CD8-positive, alpha-beta memory T cell (primary cell): Measurements from ENCODE around the gene CDH23. TPM values are rescaled to one million over a fixed set of nuclear protein-coding genes. Genes with fewer than 3 reads are reported as not detected.

ENCODE experiments used
- CTCF ChIA-PET: fragments of 350-600 bp; sonication (Branson Sonifier 250); formaldehyde crosslinking; loops from one replicate; lab custom pipeline; 2021; ENCODE audit warnings: antibody characterized with exemption; lab: Charles Lee
- POLR2A ChIA-PET: fragments of 350-600 bp; sonication (Branson Sonifier 250); formaldehyde crosslinking; loops from one replicate; lab custom pipeline; 2021; ENCODE audit warnings: antibody characterized with exemption; lab: Charles Lee
- DNase-seq, 5 donors: peaks; one replicate each; pipeline versions ENCODE4 v3.0.0 to v3.0.0-alpha.2; 2020 to 2022; ENCODE audit warnings: mixed read lengths in 1 of 5
- H3K27ac ChIP-seq: one replicate; pipeline ENCODE4 v1.7.0; 2013; ENCODE audit warnings: low read depth, mild to moderate bottlenecking, low read length, moderate library complexity
- H3K27me3 ChIP-seq: 2 replicates; pipeline ENCODE4 v1.7.0; 2013; ENCODE audit warnings: low read length, mild to moderate bottlenecking; ENCODE audit not compliant: insufficient read depth, poor library complexity, severe bottlenecking
- H3K36me3 ChIP-seq: 2 replicates; pipeline ENCODE4 v1.7.0; 2013; ENCODE audit warnings: mild to moderate bottlenecking, low read length, moderate library complexity; ENCODE audit not compliant: insufficient read depth
- H3K4me1 ChIP-seq: 2 replicates; pipeline ENCODE4 v1.7.0; 2013; ENCODE audit warnings: mild to moderate bottlenecking, low read length, moderate library complexity; ENCODE audit not compliant: insufficient read depth
- H3K4me3 ChIP-seq: 2 replicates; pipeline ENCODE4 v1.7.0; 2013; ENCODE audit warnings: mild to moderate bottlenecking, low read length
- H3K9me3 ChIP-seq: 2 replicates; pipeline ENCODE4 v1.7.0; 2013; ENCODE audit warnings: mild to moderate bottlenecking, low read length
- H3K27ac Mint-ChIP-seq, 8 donors: one replicate each; pipeline ENCODE4 v1.8.0; 2020 to 2021; ENCODE audit warnings: mixed read lengths in 8 of 8, mild to moderate bottlenecking in 6 of 8, inconsistent platforms in 3 of 8, moderate library complexity in 3 of 8
- H3K27me3 Mint-ChIP-seq, 2 donors: one replicate each; pipeline ENCODE4 v1.8.0; 2020 to 2021; ENCODE audit warnings: mixed read lengths in 2 of 2, mild to moderate bottlenecking in 1 of 2, moderate library complexity in 1 of 2
- H3K36me3 Mint-ChIP-seq, 3 donors: one replicate each; pipeline ENCODE4 v1.8.0; 2020 to 2021; ENCODE audit warnings: mixed read lengths in 3 of 3, inconsistent platforms in 1 of 3, mild to moderate bottlenecking in 1 of 3
- H3K4me1 Mint-ChIP-seq, 3 donors: one replicate each; pipeline ENCODE4 v1.8.0; 2020 to 2021; ENCODE audit warnings: mixed read lengths in 3 of 3, inconsistent platforms in 1 of 3, mild to moderate bottlenecking in 1 of 3
- H3K4me3 Mint-ChIP-seq, 7 donors: one replicate each; pipeline ENCODE4 v1.8.0; 2020 to 2021; ENCODE audit warnings: mixed read lengths in 7 of 7, mild to moderate bottlenecking in 6 of 7, moderate library complexity in 4 of 7, inconsistent platforms in 2 of 7
- H3K9me3 Mint-ChIP-seq, 5 donors: one replicate each; pipeline ENCODE4 v1.8.0; 2020 to 2022; ENCODE audit warnings: mixed read lengths in 5 of 5, mild to moderate bottlenecking in 3 of 5, moderate library complexity in 2 of 5, inconsistent platforms in 1 of 5
- polyA plus RNA-seq: library from polyadenylated mRNA; unstranded; fragments of 300-500 nt; fragmentation: Illumina TruSeq; gene quantifications from one replicate; pipeline ENCODE4 v1.2.3, GENCODE V29; 2021
- total RNA-seq, 2 experiments: library from RNA; stranded (reverse); gene quantifications; one replicate each; pipeline ENCODE4 v1.2.3, GENCODE V29; 2021

The CDH23 gene
- total and polyA plus RNA-seq, 3 experiments from 2014 or later, result 0.74 to 2.0 (median 0.78) TPM

DNA sequence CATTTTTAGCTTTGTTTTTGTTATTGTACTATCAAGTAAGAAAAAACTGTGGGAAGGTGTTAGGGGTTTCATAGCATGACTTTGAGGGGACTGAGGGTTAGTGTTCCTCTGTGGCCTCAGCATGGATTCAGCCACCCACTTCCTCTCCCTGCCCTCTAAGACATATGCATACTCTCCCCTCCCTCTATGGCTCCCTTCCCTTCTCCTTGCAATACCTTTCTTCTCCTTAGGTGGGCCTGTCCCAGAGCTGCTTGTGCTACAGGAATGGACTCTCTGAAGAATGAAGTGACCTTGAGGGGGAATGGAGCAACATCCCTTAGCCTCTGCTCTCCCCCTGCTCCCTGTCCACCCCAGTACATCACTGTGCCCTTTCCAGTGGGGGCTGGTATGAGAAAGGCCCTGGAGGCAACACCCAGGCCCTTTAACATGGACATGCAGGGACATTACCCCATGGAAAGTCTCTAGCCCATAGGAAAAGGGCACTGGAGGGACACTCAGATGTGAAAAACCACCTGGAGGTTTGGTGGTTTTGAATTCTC, 22.4 kb downstream of the CDH23 start:
- ChIA-PET CTCF (no interaction called here), POLR2A (no interaction called here)
- H3K9me3 Mint-ChIP-seq, result peaks cover 0 to 1% (median 0%) of the 10 kb centered on the region in 5 donors
- H3K4me1 Mint-ChIP-seq, result no peaks in the 10 kb centered on the region
- no peaks in the 10 kb centered on the region for H3K36me3 ChIP-seq
- no peak overlapping the region for H3K4me3 Mint-ChIP-seq
- H3K27ac Mint-ChIP-seq, result no peak overlapping the region
- H3K36me3 Mint-ChIP-seq, result peaks cover 0 to 9% (median 0%) of the 10 kb centered on the region in 3 donors
- no peak overlapping the region for H3K4me3 ChIP-seq
- H3K27ac ChIP-seq, result no peak overlapping the region
- no peaks in the 10 kb centered on the region for H3K4me1 ChIP-seq
- peaks cover 14 to 22% of the 10 kb centered on the region in 2 donors for H3K27me3 Mint-ChIP-seq
- DNase-seq, result no peak
- H3K9me3 ChIP-seq, result no peaks in the 10 kb centered on the region
- H3K27me3 ChIP-seq, result no peaks in the 10 kb centered on the region

GRCh38 chr10:71419750-71420149, 23.0 kb downstream of the CDH23 start:
- Histone ChIP-seq H3K36me3 (no peaks in the 10 kb centered on the region), H3K27ac (no peak overlapping the region), H3K4me1 (no peaks in the 10 kb centered on the region), H3K27me3 (no peaks in the 10 kb centered on the region), H3K4me3 (no peak overlapping the region), H3K9me3 (no peaks in the 10 kb centered on the region)
- DNase-seq, result no peak
- no peaks in the 10 kb centered on the region for H3K4me1 Mint-ChIP-seq
- H3K4me3 Mint-ChIP-seq, result no peak overlapping the region
- peaks cover 0 to 9% (median 0%) of the 10 kb centered on the region in 3 donors for H3K36me3 Mint-ChIP-seq
- H3K9me3 Mint-ChIP-seq, result peaks cover 0 to 1% (median 0%) of the 10 kb centered on the region in 5 donors
- CTCF ChIA-PET, result no interaction called here
- H3K27ac Mint-ChIP-seq, result no peak overlapping the region
- H3K27me3 Mint-ChIP-seq, result peaks cover 15 to 29% of the 10 kb centered on the region in 2 donors
- POLR2A ChIA-PET, result no interaction called here

- Mint-ChIP-seq H3K4me1 (no peaks in the 10 kb centered on the region), H3K27ac (no peak overlapping the region), H3K36me3 (peaks cover 0 to 9% (median 0%) of the 10 kb centered on the region in 3 donors), H3K4me3 (no peak overlapping the region), H3K27me3 (peaks cover 16 to 29% of the 10 kb centered on the region in 2 donors), H3K9me3 (peaks cover 0 to 1% (median 0%) of the 10 kb centered on the region in 5 donors)
- CTCF ChIA-PET, result no interaction called here
- no peaks in the 10 kb centered on the region for H3K9me3 ChIP-seq
- POLR2A ChIA-PET, result no interaction called here
- no peak overlapping the region for H3K4me3 ChIP-seq
- no peak for DNase-seq
- H3K36me3 ChIP-seq, result no peaks in the 10 kb centered on the region
- H3K27ac ChIP-seq, result no peak overlapping the region
- H3K4me1 ChIP-seq, result no peaks in the 10 kb centered on the region
- no peaks in the 10 kb centered on the region for H3K27me3 ChIP-seq
Measured at GRCh38 chr10:71421075-71421434, 24.3 kb downstream of the CDH23 start.

- Mint-ChIP-seq H3K4me3 (no peak overlapping the region), H3K36me3 (peaks cover 0 to 4% (median 0%) of the 10 kb centered on the region in 3 donors), H3K4me1 (no peaks in the 10 kb centered on the region), H3K9me3 (peaks cover 0 to 1% (median 0%) of the 10 kb centered on the region in 5 donors), H3K27me3 (peaks cover 11 to 23% of the 10 kb centered on the region in 2 donors), H3K27ac (no peak overlapping the region)
- Histone ChIP-seq H3K4me1 (no peaks in the 10 kb centered on the region), H3K9me3 (no peaks in the 10 kb centered on the region), H3K36me3 (no peaks in the 10 kb centered on the region), H3K27me3 (no peaks in the 10 kb centered on the region), H3K4me3 (no peak overlapping the region), H3K27ac (no peak overlapping the region)
- ChIA-PET POLR2A (no interaction called here), CTCF (no interaction called here)
- no peak for DNase-seq
Measured at GRCh38 chr10:71423250-71423649, 26.5 kb downstream of the CDH23 start.

DNA sequence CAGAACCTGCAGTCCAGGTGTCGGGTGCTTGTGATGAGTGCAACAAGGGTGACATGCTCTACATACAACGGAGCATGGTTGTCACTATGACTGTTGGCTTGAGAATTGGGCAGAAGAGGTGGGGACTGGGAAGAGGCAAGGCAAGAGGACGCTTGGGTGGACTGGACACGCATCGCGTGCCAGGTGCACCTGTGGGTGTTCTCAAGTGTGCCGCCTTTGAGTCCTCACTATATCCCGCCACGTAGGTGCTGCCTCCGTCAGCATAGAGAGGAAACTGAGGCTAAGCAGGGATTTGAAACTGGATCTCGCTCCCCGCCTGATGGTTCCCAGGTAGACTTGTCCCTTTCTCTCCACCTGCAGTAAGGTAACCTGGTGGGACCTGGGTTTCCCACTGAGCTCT, 27.2 kb downstream of the CDH23 start:
- DNase-seq, result no peak
- peaks cover 0 to 4% (median 0%) of the 10 kb centered on the region in 3 donors for H3K36me3 Mint-ChIP-seq

GRCh38 chr10:71424496-71425194, 27.9 kb downstream of the CDH23 start:
- Mint-ChIP-seq H3K9me3 (peaks cover 0 to 1% (median 0%) of the 10 kb centered on the region in 5 donors), H3K27me3 (peaks cover 15 to 32% of the 10 kb centered on the region in 2 donors), H3K4me1 (no peaks in the 10 kb centered on the region), H3K4me3 (peak overlapping the region in 1 of 7 donors; percentile 75), H3K36me3 (peaks cover 0 to 4% (median 0%) of the 10 kb centered on the region in 3 donors), H3K27ac (no peak overlapping the region)
- H3K4me3 ChIP-seq, result no peak overlapping the region
- H3K36me3 ChIP-seq, result no peaks in the 10 kb centered on the region
- H3K27ac ChIP-seq, result no peak overlapping the region
- POLR2A ChIA-PET, result no interaction called here
- CTCF ChIA-PET, result no interaction called here
- DNase-seq, result no peak
- H3K27me3 ChIP-seq, result no peaks in the 10 kb centered on the region
- no peaks in the 10 kb centered on the region for H3K9me3 ChIP-seq
- H3K4me1 ChIP-seq, result no peaks in the 10 kb centered on the region

More for the DNA sequence above, 27.2 kb downstream of the CDH23 start:
- H3K9me3 ChIP-seq, result no peaks in the 10 kb centered on the region
- no peaks in the 10 kb centered on the region for H3K4me1 ChIP-seq
- CTCF ChIA-PET, result no interaction called here
- H3K27ac ChIP-seq, result no peak overlapping the region
- no peaks in the 10 kb centered on the region for H3K27me3 ChIP-seq
- Mint-ChIP-seq H3K27me3 (peaks cover 13 to 25% of the 10 kb centered on the region in 2 donors), H3K4me1 (no peaks in the 10 kb centered on the region), H3K4me3 (no peak overlapping the region), H3K9me3 (peaks cover 0 to 1% (median 0%) of the 10 kb centered on the region in 5 donors), H3K27ac (no peak overlapping the region)
- POLR2A ChIA-PET, result no interaction called here
- H3K36me3 ChIP-seq, result no peaks in the 10 kb centered on the region
- H3K4me3 ChIP-seq, result no peak overlapping the region

- H3K4me3 Mint-ChIP-seq, result no peak overlapping the region
- peaks cover 0 to 1% (median 0%) of the 10 kb centered on the region in 5 donors for H3K9me3 Mint-ChIP-seq
- H3K27me3 ChIP-seq, result no peaks in the 10 kb centered on the region
- no peak overlapping the region for H3K27ac ChIP-seq
- H3K4me1 ChIP-seq, result no peaks in the 10 kb centered on the region
- no peaks in the 10 kb centered on the region for H3K36me3 ChIP-seq
- CTCF ChIA-PET, result no interaction called here
- H3K9me3 ChIP-seq, result no peaks in the 10 kb centered on the region
- H3K36me3 Mint-ChIP-seq, result peaks cover 0 to 4% (median 0%) of the 10 kb centered on the region in 3 donors
- peak overlapping the region in 2 of 8 donors; percentile 58 to 96 for H3K27ac Mint-ChIP-seq
- H3K4me3 ChIP-seq, result no peak overlapping the region
- H3K4me1 Mint-ChIP-seq, result no peaks in the 10 kb centered on the region
- POLR2A ChIA-PET, result no interaction called here
- DNase-seq, result no peak
- peaks cover 14 to 34% of the 10 kb centered on the region in 2 donors for H3K27me3 Mint-ChIP-seq
Measured at GRCh38 chr10:71426058-71426605, 29.4 kb downstream of the CDH23 start.

DNA sequence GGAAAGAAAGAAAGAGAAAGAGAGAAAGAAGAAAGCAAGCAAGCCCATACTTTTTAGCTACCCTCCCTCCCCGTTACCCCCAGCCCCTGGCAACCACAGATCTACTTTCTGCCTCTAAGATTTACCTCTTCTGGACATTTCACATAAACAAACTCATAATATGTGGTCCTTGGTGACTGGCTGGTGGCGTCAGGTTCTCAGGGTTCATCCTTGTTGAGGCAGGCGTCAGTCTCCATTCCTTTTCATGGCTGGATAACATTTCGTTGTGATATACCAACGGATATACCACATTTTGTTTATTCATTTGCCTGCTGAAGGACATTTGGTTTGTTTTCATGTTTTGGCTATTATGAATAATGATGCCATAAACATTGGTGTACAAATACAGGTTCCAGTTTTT, 30.5 kb downstream of the CDH23 start:
- CTCF ChIA-PET, result interaction anchor here (0.6 kb wide), 1 partner anchor 1070 kb away, joined by 3 read pairs; no protein-coding TSS in a partner anchor
- Mint-ChIP-seq H3K9me3 (no peaks in the 10 kb centered on the region), H3K4me1 (no peaks in the 10 kb centered on the region), H3K27me3 (peaks cover 16 to 32% of the 10 kb centered on the region in 2 donors), H3K36me3 (no peaks in the 10 kb centered on the region), H3K27ac (no peak overlapping the region), H3K4me3 (no peak overlapping the region)
- no peaks in the 10 kb centered on the region for H3K4me1 ChIP-seq
- H3K4me3 ChIP-seq, result no peak overlapping the region
- H3K27ac ChIP-seq, result no peak overlapping the region
- no peaks in the 10 kb centered on the region for H3K27me3 ChIP-seq
- H3K9me3 ChIP-seq, result no peaks in the 10 kb centered on the region
- POLR2A ChIA-PET, result no interaction called here
- no peak for DNase-seq
- no peaks in the 10 kb centered on the region for H3K36me3 ChIP-seq
